Measurements from ENCODE around the gene GALNT16.

GALNT16 gene

GRCh38 chr14:69317102-69317755, 57.3 kb downstream of the GALNT16 start:
- no peak for DNase-seq (ENCODE audit: low read depth)

GRCh38 chr14:69317780-69318179, 57.8 kb downstream of the GALNT16 start:
- no peak for DNase-seq (ENCODE audit: low read depth)

GRCh38 chr14:69318241-69318640, 58.3 kb downstream of the GALNT16 start:
- DNase-seq (ENCODE audit: low read depth) = no peak

GRCh38 chr14:69318901-69319475, 59.0 kb downstream of the GALNT16 start:
- DNase-seq (ENCODE audit: low read depth) = no peak

GRCh38 chr14:69319911-69320310, 60.0 kb downstream of the GALNT16 start:
- DNase-seq (ENCODE audit: low read depth) = no peak

- no peak for DNase-seq (ENCODE audit: low read depth)
Measured at GRCh38 chr14:69320581-69321365, 60.8 kb downstream of the GALNT16 start.

GRCh38 chr14:69321601-69322330, 61.8 kb downstream of the GALNT16 start:
- DNase-seq (ENCODE audit: low read depth) = no peak

GRCh38 chr14:69323266-69323998, 63.5 kb downstream of the GALNT16 start:
- DNase-seq (ENCODE audit: low read depth) = no peak

GRCh38 chr14:69323999-69324282, 64.0 kb downstream of the GALNT16 start:
- DNase-seq (ENCODE audit: low read depth) = no peak

GRCh38 chr14:69324341-69324931, 64.5 kb downstream of the GALNT16 start:
- no peak for DNase-seq (ENCODE audit: low read depth)

GRCh38 chr14:69325086-69325485, 65.1 kb downstream of the GALNT16 start:
- no peak for DNase-seq (ENCODE audit: low read depth)

GRCh38 chr14:69325646-69326265, 65.8 kb downstream of the GALNT16 start:
- no peak for DNase-seq (ENCODE audit: low read depth)

GRCh38 chr14:69326611-69327010, 66.7 kb downstream of the GALNT16 start:
- no peak for DNase-seq (ENCODE audit: low read depth)

GRCh38 chr14:69327507-69327906, 67.5 kb downstream of the GALNT16 start:
- DNase-seq (ENCODE audit: low read depth) = no peak

- no peak for DNase-seq (ENCODE audit: low read depth)
Measured at GRCh38 chr14:69328317-69328716, 68.4 kb downstream of the GALNT16 start.

- DNase-seq (ENCODE audit: low read depth) = no peak
Measured at GRCh38 chr14:69328765-69329164, 68.8 kb downstream of the GALNT16 start.

- no peak for DNase-seq (ENCODE audit: low read depth)
Measured at GRCh38 chr14:69331206-69331605, 71.2 kb downstream of the GALNT16 start.

GRCh38 chr14:69332782-69333395, 72.9 kb downstream of the GALNT16 start:
- no peak for DNase-seq (ENCODE audit: low read depth)

GRCh38 chr14:69333791-69334337, 73.9 kb downstream of the GALNT16 start:
- DNase-seq (ENCODE audit: low read depth) = no peak

GRCh38 chr14:69334576-69334975, 74.6 kb downstream of the GALNT16 start:
- no peak for DNase-seq (ENCODE audit: low read depth)

- DNase-seq (ENCODE audit: low read depth) = no peak
Measured at GRCh38 chr14:69335371-69335771, 75.4 kb downstream of the GALNT16 start.

Data from stimulated activated CD4-positive, alpha-beta T cell treated with anti-CD3 and anti-CD28 coated beads, Interleukin-2, amount 100 ng/mL, for 4 hours (primary cell).